Endothelial cell (in vitro differentiated cells): Measurements from ENCODE around the gene SDCCAG8. TPM values are rescaled to one million over a fixed set of nuclear protein-coding genes. Genes with fewer than 3 reads are reported as not detected.
A peak's percentile ranks its signal among the peaks of the same experiment; 100 is the strongest.

Experiments used
- DNase-seq: peaks from one replicate; pipeline ENCODE4 v3.0.0; 2021; ENCODE audit warnings: low spot score
- H3K27ac Mint-ChIP-seq: one replicate; pipeline ENCODE4 v1.8.0; 2021; ENCODE audit warnings: mixed read lengths, inconsistent platforms; ENCODE audit not compliant: unreplicated experiment
- H3K27me3 Mint-ChIP-seq: one replicate; pipeline ENCODE4 v1.8.0; 2021; ENCODE audit warnings: mild to moderate bottlenecking, moderate library complexity, mixed read lengths, inconsistent platforms; ENCODE audit not compliant: unreplicated experiment
- H3K36me3 Mint-ChIP-seq: one replicate; pipeline ENCODE4 v1.8.0; 2021; ENCODE audit warnings: mild to moderate bottlenecking, low read depth, mixed read lengths, inconsistent platforms; ENCODE audit not compliant: unreplicated experiment
- H3K4me1 Mint-ChIP-seq: one replicate; pipeline ENCODE4 v1.8.0; 2021; ENCODE audit warnings: mild to moderate bottlenecking, mixed read lengths, inconsistent platforms; ENCODE audit not compliant: unreplicated experiment
- H3K4me3 Mint-ChIP-seq: one replicate; pipeline ENCODE4 v1.8.0; 2021; ENCODE audit warnings: mild to moderate bottlenecking, mixed read lengths, inconsistent platforms; ENCODE audit not compliant: unreplicated experiment
- H3K9me3 Mint-ChIP-seq: one replicate; pipeline ENCODE4 v1.8.0; 2021; ENCODE audit warnings: mixed read lengths, inconsistent platforms; ENCODE audit not compliant: unreplicated experiment
- total RNA-seq: library from RNA; stranded (reverse); fragmentation: NEBNext Ultra II Directional; extraction: Animal tissue kit (Norgen Biotek cat#: 25700); gene quantifications from one replicate; pipeline ENCODE4 v1.2.1, GENCODE V29; 2021; ENCODE audit not compliant: unreplicated experiment
- TF ChIP-seq, protein P1 (sequence below): fragments of 200-600 bp; sonication (generic); IDR thresholded peaks from one replicate; pipeline ENCODE4 v1.5.0; 2021; ENCODE audit warnings: antibody characterized with exemption; ENCODE audit not compliant: unreplicated experiment

Gene SDCCAG8
- total RNA-seq, 1 donor from 2014 or later = 41.9 TPM

GRCh38 chr1:243217349-243217748, 38.5 kb upstream of the SDCCAG8 start:
- DNase-seq = no peak
- Mint-ChIP-seq H3K36me3 (peaks cover 39% of the 10 kb centered on the region), H3K27ac (peak overlapping the region; percentile 32), H3K27me3 (peaks cover 3% of the 10 kb centered on the region), H3K4me1 (peaks cover 8% of the 10 kb centered on the region), H3K9me3 (no peaks in the 10 kb centered on the region), H3K4me3 (peak overlapping the region; percentile 65)
- TF ChIP-seq, protein P1, sequence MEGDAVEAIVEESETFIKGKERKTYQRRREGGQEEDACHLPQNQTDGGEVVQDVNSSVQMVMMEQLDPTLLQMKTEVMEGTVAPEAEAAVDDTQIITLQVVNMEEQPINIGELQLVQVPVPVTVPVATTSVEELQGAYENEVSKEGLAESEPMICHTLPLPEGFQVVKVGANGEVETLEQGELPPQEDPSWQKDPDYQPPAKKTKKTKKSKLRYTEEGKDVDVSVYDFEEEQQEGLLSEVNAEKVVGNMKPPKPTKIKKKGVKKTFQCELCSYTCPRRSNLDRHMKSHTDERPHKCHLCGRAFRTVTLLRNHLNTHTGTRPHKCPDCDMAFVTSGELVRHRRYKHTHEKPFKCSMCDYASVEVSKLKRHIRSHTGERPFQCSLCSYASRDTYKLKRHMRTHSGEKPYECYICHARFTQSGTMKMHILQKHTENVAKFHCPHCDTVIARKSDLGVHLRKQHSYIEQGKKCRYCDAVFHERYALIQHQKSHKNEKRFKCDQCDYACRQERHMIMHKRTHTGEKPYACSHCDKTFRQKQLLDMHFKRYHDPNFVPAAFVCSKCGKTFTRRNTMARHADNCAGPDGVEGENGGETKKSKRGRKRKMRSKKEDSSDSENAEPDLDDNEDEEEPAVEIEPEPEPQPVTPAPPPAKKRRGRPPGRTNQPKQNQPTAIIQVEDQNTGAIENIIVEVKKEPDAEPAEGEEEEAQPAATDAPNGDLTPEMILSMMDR = no peak

DNA sequence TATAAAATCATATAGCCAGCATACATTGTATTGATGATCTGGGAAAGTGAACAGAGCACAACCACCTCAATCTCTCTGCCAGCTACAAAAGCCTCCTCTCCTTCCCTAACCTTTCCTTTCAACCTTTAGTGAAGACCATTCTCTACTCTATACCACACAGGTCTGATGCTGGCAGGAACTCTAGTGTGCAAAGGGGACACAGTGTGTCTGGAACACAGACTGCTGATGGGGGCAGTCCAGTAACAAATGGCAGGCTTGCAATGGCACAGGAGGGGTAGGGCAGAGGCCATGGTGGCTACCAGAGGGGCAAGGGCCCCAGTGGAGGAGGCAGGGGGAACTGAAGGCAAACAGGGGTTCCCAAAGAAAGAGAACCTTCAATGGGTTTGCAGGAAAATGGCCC, 37.8 kb upstream of the SDCCAG8 start:
- peak overlapping the region; percentile 51 for H3K27ac Mint-ChIP-seq
- H3K4me3 Mint-ChIP-seq = no peak overlapping the region
- no peak for DNase-seq
- H3K4me1 Mint-ChIP-seq = peaks cover 8% of the 10 kb centered on the region
- H3K9me3 Mint-ChIP-seq = no peaks in the 10 kb centered on the region
- peaks cover 3% of the 10 kb centered on the region for H3K27me3 Mint-ChIP-seq
- peaks cover 39% of the 10 kb centered on the region for H3K36me3 Mint-ChIP-seq
- TF ChIP-seq, protein P1 = no peak

DNA sequence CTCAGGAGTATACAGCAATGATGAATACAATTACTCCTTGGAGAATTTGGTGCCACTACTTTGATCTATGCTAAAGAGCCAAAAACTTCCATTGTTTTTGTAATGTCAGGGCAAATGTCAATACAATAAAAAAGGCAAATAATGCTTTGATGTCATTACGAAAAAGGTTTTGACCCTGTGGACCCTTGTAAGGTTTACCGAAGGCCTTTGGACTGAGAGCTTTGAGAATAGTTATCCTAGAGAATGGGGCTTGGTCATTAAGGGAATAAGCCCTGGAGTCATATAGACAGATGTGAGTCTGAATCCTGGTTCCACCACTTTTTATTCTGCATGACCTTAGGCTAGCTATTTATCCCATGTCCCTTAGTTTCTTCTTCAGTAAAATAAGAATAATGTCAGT, 28.2 kb upstream of the SDCCAG8 start:
- Mint-ChIP-seq H3K27me3 (peaks cover 1% of the 10 kb centered on the region), H3K9me3 (peaks cover 4% of the 10 kb centered on the region), H3K4me3 (no peak overlapping the region), H3K4me1 (peaks cover 9% of the 10 kb centered on the region), H3K27ac (no peak overlapping the region), H3K36me3 (peaks cover 26% of the 10 kb centered on the region)
- TF ChIP-seq, protein P1 = no peak
- DNase-seq = no peak

DNA sequence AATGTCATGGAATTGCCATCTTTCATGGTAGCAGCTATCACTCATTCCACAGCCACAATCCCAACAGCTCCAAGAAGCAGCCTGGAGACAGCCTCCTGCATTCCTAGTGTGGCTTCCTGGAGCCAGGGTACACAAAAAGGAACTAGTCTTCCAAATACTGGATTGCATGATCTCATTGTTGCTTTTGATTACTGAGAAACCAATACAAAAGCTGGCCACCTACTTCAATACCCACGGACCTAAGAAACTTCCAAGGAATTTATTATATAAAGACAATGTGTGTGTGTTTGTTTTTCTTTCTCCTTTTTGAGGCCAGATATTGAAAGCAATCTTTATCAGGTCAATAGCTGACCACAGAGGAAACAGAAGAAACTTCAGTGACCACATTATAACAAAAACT, 26.3 kb upstream of the SDCCAG8 start:
- TF ChIP-seq, protein P1 = no peak
- Mint-ChIP-seq H3K4me1 (peaks cover 9% of the 10 kb centered on the region), H3K36me3 (peaks cover 31% of the 10 kb centered on the region)

GRCh38 chr1:243230914-243231313, 24.9 kb upstream of the SDCCAG8 start:
- peaks cover 31% of the 10 kb centered on the region for H3K36me3 Mint-ChIP-seq
- TF ChIP-seq, protein P1 = no peak
- peaks cover 1% of the 10 kb centered on the region for H3K27me3 Mint-ChIP-seq
- no peak overlapping the region for H3K4me3 Mint-ChIP-seq
- peaks cover 16% of the 10 kb centered on the region for H3K4me1 Mint-ChIP-seq
- no peak for DNase-seq
- H3K9me3 Mint-ChIP-seq = peaks cover 4% of the 10 kb centered on the region
- H3K27ac Mint-ChIP-seq = no peak overlapping the region

More for the DNA sequence above, 26.3 kb upstream of the SDCCAG8 start:
- Mint-ChIP-seq H3K9me3 (peaks cover 4% of the 10 kb centered on the region), H3K27ac (peak overlapping the region; percentile 70), H3K4me3 (peak overlapping the region; percentile 63), H3K27me3 (peaks cover 1% of the 10 kb centered on the region)
- DNase-seq = no peak
